HepG2 (cell line): ENCODE results near the gene TBL3. TPM values are rescaled to one million over a fixed set of nuclear protein-coding genes. Genes with fewer than 3 reads are reported as not detected.

Experiments used
- CBX5 ChIP-seq: sonication (generic); formaldehyde crosslinking; IDR thresholded peaks from 2 replicates; pipeline ENCODE4 v1.4.0; 2020; ENCODE audit warnings: missing genetic modification reagents, borderline replicate concordance
- CENPX ChIP-seq: sonication (generic); formaldehyde crosslinking; IDR thresholded peaks from 2 replicates; pipeline ENCODE4 v1.9.0; 2021; ENCODE audit warnings: mild to moderate bottlenecking, missing genetic modification reagents, moderate library complexity
- CHD2 ChIP-seq: IDR thresholded peaks from 2 replicates; pipeline ENCODE4 v1.6.1; 2011; ENCODE audit warnings: low read depth, low read length, improper control_type of control experiment
- GFI1 ChIP-seq: sonication (generic); formaldehyde crosslinking; IDR thresholded peaks from 2 replicates; pipeline ENCODE4 v1.5.0; 2020; ENCODE audit warnings: missing genetic modification reagents, mild to moderate bottlenecking, borderline replicate concordance
- HIVEP1 ChIP-seq: sonication (generic); formaldehyde crosslinking; IDR thresholded peaks from 2 replicates; pipeline ENCODE4 v1.4.0; 2020; ENCODE audit warnings: mild to moderate bottlenecking, missing genetic modification reagents
- HMGA1 ChIP-seq: sonication (generic); formaldehyde crosslinking; conservative IDR thresholded peaks from 2 replicates; pipeline ENCODE4 v1.4.0; 2020; ENCODE audit warnings: missing genetic modification reagents
- LCORL ChIP-seq, 2 experiments: fragments of 450-650 bp in 1 of 2; sonication (generic) in 1 of 2; formaldehyde crosslinking in 1 of 2; IDR thresholded peaks; 2 replicates each; pipeline versions ENCODE4 v1.5.0 to v1.6.1; 2017 to 2020; ENCODE audit warnings: antibody characterized with exemption in 1 of 2, missing genetic modification reagents in 1 of 2
- MTF1 ChIP-seq: sonication (generic); formaldehyde crosslinking; IDR thresholded peaks from 2 replicates; pipeline ENCODE4 v1.5.0; 2020; ENCODE audit warnings: missing genetic modification reagents
- NFKBIZ ChIP-seq: IDR thresholded peaks from 2 replicates; pipeline ENCODE4 v1.6.1; 2018; ENCODE audit warnings: missing genetic modification reagents, missing compliant biosample characterization
- SIX4 ChIP-seq: sonication (generic); formaldehyde crosslinking; IDR thresholded peaks from 2 replicates; pipeline ENCODE4 v1.4.0; 2020; ENCODE audit warnings: missing genetic modification reagents
- TBX3 ChIP-seq: fragments of 450-650 bp; IDR thresholded peaks from 2 replicates; pipeline ENCODE4 v1.6.1; 2017; ENCODE audit warnings: antibody characterized with exemption, mild to moderate bottlenecking, inconsistent platforms, borderline replicate concordance
- ZBTB7A ChIP-seq: sonication (generic); formaldehyde crosslinking; IDR thresholded peaks from 2 replicates; pipeline ENCODE4 v1.8.0; 2022; ENCODE audit warnings: mild to moderate bottlenecking, missing genetic modification reagents
- ZC3H4 ChIP-seq: sonication (generic); formaldehyde crosslinking; IDR thresholded peaks from 2 replicates; pipeline ENCODE4 v1.4.0; 2020; ENCODE audit warnings: missing genetic modification reagents, borderline replicate concordance
- ZFP36L1 ChIP-seq: sonication (generic); formaldehyde crosslinking; IDR thresholded peaks from 2 replicates; pipeline ENCODE4 v1.8.0; 2022; ENCODE audit warnings: mild to moderate bottlenecking, missing genetic modification reagents, moderate library complexity
- ZFY ChIP-seq: sonication (generic); formaldehyde crosslinking; IDR thresholded peaks from 2 replicates; pipeline ENCODE4 v1.4.0; 2020; ENCODE audit warnings: missing genetic modification reagents
- ZNF264 ChIP-seq: sonication (generic); formaldehyde crosslinking; IDR thresholded peaks from 2 replicates; pipeline ENCODE4 v1.4.0; 2020; ENCODE audit warnings: missing genetic modification reagents
- ZNF605 ChIP-seq: sonication (generic); formaldehyde crosslinking; IDR thresholded peaks from 2 replicates; pipeline ENCODE4 v1.8.0; 2022; ENCODE audit warnings: mild to moderate bottlenecking, missing genetic modification reagents
- ZNF652 ChIP-seq: IDR thresholded peaks from 2 replicates; pipeline ENCODE4 v1.6.1; 2016; ENCODE audit warnings: low read depth, borderline replicate concordance
- ZNF720 ChIP-seq: sonication (generic); formaldehyde crosslinking; IDR thresholded peaks from 2 replicates; pipeline ENCODE4 v1.4.0; 2020; ENCODE audit warnings: missing genetic modification reagents
- polyA plus RNA-seq, 8 experiments: library from polyadenylated mRNA; depleted of rRNA in 3 of 8; stranded (reverse) in 7 of 8; unstranded in 1 of 8; fragments of >200 nt; fragmentation: Illumina TruSeq in 4 of 8; extraction: Trizol in 4 of 8; gene quantifications; 2 replicates each; pipeline versions ENCODE4 v1.2.1 to v1.2.3, GENCODE V29; 2011 to 2016; ENCODE audit warnings: low read depth in 4 of 8, missing spikeins in 1 of 8, mixed read lengths in 1 of 8; ENCODE audit not compliant: insufficient read depth in 1 of 8
- total RNA-seq, 5 experiments: library from RNA; depleted of rRNA; stranded (reverse); fragments of >200 nt; fragmentation: Illumina TruSeq; extraction: Trizol; gene quantifications; 2 replicates each; pipeline ENCODE4 v1.2.3, GENCODE V29; 2016; ENCODE audit warnings: low read depth in 1 of 5
- TF ChIP-seq, protein P1 (sequence below): sonication (generic); formaldehyde crosslinking; IDR thresholded peaks from 2 replicates; pipeline ENCODE4 v1.5.1; 2020; ENCODE audit warnings: missing genetic modification reagents, mild to moderate bottlenecking, borderline replicate concordance
- TF ChIP-seq, protein P2 (sequence below), 2 experiments: sonication (generic) in 1 of 2; formaldehyde crosslinking in 1 of 2; IDR thresholded peaks; 2 replicates each; pipeline versions ENCODE4 v1.4.0 to v1.6.1; 2018 to 2020; ENCODE audit warnings: missing genetic modification reagents in 2 of 2, borderline replicate concordance in 1 of 2, low read depth in 1 of 2, mild to moderate bottlenecking in 1 of 2, missing biosample characterization in 1 of 2
- TF ChIP-seq, protein P3 (sequence below): sonication (generic); formaldehyde crosslinking; IDR thresholded peaks from 2 replicates; pipeline ENCODE4 v1.8.1; 2023; ENCODE audit warnings: mild to moderate bottlenecking, missing genetic modification reagents, borderline replicate concordance
- TF ChIP-seq, protein P4 (sequence below): sonication (generic); formaldehyde crosslinking; IDR thresholded peaks from 2 replicates; pipeline ENCODE4 v1.4.0; 2020; ENCODE audit warnings: mild to moderate bottlenecking, missing genetic modification reagents, borderline replicate concordance

Gene TBL3
- total and polyA plus RNA-seq, 2 of the 13 experiments (the other 11 are each of a cell fraction or from before 2014, with no cell fraction given) = 16.8 to 38.0 TPM

DNA sequence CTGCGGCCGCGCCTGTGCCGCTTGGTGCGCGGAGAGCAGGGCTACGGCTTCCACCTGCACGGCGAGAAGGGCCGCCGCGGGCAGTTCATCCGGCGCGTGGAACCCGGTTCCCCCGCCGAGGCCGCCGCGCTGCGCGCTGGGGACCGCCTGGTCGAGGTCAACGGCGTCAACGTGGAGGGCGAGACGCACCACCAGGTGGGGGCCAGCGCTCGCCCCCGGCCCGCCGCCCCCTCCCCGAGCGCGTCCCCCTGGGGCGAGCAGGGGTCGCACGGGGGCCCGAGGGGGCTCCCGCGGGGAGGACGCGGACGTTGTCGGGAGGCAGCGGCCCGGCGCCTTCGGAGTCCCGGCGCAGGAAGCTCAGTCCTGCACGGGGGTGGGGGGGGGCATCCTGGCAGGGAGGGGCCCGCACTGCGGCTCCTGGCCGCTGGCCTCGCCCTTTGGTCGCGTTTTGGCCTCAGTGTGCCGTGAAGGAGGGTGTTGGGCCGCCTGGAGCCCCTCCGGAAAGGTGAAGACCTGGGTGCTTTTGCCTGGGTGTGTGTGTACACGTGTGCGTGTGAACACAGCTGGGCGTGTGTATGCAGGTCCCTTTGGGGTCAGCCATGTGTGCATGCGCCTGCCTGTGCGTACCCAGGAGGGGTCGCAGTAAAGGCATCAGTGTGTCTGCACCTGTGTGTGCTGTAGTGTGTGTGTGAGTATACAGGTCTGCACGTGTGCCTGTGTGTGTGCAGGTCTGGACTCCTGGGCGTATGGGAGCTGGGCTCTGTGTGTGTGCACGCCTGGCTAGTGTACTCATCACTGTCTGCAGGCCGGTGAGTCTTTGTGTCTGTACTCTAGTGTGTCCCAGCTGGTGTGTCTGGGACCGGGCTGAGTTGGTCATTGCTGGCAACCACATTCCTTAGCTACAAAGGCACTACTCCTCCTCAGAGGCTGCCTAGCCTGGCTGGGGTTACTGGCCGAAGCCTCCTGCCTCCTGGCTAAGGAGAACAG is 55.5 kb downstream of the TBL3 start (continued):
- TF ChIP-seq, protein P1, sequence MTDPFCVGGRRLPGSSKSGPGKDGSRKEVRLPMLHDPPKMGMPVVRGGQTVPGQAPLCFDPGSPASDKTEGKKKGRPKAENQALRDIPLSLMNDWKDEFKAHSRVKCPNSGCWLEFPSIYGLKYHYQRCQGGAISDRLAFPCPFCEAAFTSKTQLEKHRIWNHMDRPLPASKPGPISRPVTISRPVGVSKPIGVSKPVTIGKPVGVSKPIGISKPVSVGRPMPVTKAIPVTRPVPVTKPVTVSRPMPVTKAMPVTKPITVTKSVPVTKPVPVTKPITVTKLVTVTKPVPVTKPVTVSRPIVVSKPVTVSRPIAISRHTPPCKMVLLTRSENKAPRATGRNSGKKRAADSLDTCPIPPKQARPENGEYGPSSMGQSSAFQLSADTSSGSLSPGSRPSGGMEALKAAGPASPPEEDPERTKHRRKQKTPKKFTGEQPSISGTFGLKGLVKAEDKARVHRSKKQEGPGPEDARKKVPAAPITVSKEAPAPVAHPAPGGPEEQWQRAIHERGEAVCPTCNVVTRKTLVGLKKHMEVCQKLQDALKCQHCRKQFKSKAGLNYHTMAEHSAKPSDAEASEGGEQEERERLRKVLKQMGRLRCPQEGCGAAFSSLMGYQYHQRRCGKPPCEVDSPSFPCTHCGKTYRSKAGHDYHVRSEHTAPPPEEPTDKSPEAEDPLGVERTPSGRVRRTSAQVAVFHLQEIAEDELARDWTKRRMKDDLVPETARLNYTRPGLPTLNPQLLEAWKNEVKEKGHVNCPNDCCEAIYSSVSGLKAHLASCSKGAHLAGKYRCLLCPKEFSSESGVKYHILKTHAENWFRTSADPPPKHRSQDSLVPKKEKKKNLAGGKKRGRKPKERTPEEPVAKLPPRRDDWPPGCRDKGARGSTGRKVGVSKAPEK (CRISPR knock-in tag) = no peak
- TF ChIP-seq CHD2 = no peak
- peak; percentile 40 for TF ChIP-seq ZFY (CRISPR knock-in tag)
- no peak for TF ChIP-seq GFI1 (CRISPR knock-in tag)
- TF ChIP-seq ZNF264 = no peak
- TF ChIP-seq ZBTB7A = peak; percentile 67
- no peak for TF ChIP-seq ZNF652 (CRISPR knock-in tag)
- TF ChIP-seq, protein P2, sequence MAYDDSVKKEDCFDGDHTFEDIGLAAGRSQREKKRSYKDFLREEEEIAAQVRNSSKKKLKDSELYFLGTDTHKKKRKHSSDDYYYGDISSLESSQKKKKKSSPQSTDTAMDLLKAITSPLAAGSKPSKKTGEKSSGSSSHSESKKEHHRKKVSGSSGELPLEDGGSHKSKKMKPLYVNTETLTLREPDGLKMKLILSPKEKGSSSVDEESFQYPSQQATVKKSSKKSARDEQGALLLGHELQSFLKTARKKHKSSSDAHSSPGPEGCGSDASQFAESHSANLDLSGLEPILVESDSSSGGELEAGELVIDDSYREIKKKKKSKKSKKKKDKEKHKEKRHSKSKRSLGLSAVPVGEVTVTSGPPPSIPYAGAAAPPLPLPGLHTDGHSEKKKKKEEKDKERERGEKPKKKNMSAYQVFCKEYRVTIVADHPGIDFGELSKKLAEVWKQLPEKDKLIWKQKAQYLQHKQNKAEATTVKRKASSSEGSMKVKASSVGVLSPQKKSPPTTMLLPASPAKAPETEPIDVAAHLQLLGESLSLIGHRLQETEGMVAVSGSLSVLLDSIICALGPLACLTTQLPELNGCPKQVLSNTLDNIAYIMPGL (CRISPR knock-in tag; IDR thresholded peaks at IDR 0.05; ENCODE audit: borderline replicate concordance in 1 of 2, low read depth in 1 of 2) = peak; percentile 23 to 50; a peak in 3 of 4 replicates
- no peak for TF ChIP-seq HIVEP1 (CRISPR knock-in tag)
- TF ChIP-seq TBX3 = no peak
- no peak for TF ChIP-seq NFKBIZ (CRISPR knock-in tag)
- no peak for TF ChIP-seq CENPX
- TF ChIP-seq, protein P3, sequence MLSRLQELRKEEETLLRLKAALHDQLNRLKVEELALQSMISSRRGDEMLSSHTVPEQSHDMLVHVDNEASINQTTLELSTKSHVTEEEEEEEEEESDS (CRISPR knock-in tag) = no peak
- no peak for TF ChIP-seq CBX5
- TF ChIP-seq LCORL (IDR thresholded peaks at IDR 0.05) = no peak
- TF ChIP-seq LCORL (CRISPR knock-in tag; IDR thresholded peaks at IDR 0.05) = peak; percentile 71; the same call in 1 of the 2 replicates
- no peak for TF ChIP-seq MTF1 (CRISPR knock-in tag)
- TF ChIP-seq, protein P4, sequence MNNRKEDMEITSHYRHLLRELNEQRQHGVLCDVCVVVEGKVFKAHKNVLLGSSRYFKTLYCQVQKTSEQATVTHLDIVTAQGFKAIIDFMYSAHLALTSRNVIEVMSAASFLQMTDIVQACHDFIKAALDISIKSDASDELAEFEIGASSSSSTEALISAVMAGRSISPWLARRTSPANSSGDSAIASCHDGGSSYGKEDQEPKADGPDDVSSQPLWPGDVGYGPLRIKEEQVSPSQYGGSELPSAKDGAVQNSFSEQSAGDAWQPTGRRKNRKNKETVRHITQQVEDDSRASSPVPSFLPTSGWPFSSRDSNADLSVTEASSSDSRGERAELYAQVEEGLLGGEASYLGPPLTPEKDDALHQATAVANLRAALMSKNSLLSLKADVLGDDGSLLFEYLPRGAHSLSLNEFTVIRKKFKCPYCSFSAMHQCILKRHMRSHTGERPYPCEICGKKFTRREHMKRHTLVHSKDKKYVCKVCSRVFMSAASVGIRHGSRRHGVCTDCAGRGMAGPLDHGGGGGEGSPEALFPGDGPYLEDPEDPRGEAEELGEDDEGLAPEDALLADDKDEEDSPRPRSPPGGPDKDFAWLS (CRISPR knock-in tag) = no peak
- no peak for TF ChIP-seq ZFP36L1 (CRISPR knock-in tag)
- TF ChIP-seq ZNF720 (CRISPR knock-in tag) = no peak
- no peak for TF ChIP-seq ZC3H4 (CRISPR knock-in tag)
- TF ChIP-seq SIX4 = no peak
- peak; percentile 62; the same call in 1 of the 2 replicates for TF ChIP-seq ZNF605
- TF ChIP-seq HMGA1 (CRISPR knock-in tag) = no peak
